ENCODE data around the gene CLPSL1.

Gene CLPSL1

DNA sequence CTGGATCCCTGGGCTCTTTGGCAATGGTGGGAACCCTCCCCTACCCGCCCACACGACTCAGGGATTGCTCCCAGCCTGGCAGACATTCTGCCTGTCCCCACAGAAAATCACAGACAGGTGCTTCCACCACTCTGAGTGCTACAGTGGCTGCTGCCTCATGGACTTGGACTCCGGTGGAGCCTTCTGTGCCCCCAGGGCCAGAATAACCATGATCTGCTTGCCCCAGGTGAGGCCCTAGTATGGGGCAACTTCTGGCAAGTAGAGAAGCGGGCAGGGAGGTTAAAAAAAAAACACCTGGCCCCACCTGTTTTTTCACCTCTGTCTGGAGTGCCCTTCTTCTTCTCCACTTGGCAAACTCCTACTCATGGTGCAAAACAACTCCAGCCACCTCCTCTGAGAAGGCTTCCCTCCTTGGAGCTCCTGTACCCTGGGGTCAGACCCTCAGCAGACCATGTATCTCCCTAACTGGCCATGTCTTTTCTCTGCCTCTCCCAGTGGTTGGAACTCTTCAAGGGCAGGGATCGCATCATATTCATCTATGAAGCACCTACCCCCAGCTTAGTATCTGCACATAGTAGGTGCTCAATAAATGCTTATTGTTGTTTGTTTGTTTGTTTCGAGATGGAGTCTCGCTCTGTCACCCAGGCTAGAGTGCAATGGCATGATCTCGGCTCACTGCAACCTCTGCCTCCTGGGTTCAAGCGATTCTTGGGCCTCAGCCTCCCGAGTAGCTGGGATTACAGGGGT, 3.3 kb upstream of the CLPSL1 start:
- no peak for DNase-seq (ENCODE audit: low read depth, low spot score)
- no peak overlapping the region for H3K4me3 ChIP-seq (ENCODE audit: low read depth, low read length)
- TF ChIP-seq, protein P1, sequence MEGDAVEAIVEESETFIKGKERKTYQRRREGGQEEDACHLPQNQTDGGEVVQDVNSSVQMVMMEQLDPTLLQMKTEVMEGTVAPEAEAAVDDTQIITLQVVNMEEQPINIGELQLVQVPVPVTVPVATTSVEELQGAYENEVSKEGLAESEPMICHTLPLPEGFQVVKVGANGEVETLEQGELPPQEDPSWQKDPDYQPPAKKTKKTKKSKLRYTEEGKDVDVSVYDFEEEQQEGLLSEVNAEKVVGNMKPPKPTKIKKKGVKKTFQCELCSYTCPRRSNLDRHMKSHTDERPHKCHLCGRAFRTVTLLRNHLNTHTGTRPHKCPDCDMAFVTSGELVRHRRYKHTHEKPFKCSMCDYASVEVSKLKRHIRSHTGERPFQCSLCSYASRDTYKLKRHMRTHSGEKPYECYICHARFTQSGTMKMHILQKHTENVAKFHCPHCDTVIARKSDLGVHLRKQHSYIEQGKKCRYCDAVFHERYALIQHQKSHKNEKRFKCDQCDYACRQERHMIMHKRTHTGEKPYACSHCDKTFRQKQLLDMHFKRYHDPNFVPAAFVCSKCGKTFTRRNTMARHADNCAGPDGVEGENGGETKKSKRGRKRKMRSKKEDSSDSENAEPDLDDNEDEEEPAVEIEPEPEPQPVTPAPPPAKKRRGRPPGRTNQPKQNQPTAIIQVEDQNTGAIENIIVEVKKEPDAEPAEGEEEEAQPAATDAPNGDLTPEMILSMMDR (IDR thresholded peaks at IDR 0.05; ENCODE audit: insufficient read depth, low read length, missing control alignments) = no peak
- ChIA-PET CTCF (no interaction called here), POLR2A (no interaction called here)

DNA sequence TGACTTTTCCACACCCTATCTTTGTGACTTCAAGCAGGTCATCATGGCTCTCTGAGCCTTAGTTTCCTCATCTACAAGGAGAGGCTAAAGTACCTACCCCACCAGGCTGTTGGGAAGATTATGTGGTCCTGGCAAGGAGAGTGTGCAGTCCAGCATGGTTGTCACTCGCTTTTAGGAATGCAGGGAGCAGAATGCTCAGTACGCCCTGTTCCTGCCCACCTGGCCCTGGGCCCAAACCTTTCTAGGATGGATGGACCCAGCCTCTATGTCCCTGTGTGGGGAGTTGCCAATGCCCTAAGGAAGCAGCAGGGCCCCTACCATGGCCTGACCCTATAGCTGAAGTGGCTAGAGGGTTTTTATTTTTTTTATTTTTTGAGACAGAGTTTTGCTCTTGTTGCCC, 2.4 kb upstream of the CLPSL1 start:
- TF ChIP-seq, protein P1 (IDR thresholded peaks at IDR 0.05; ENCODE audit: insufficient read depth, low read length, missing control alignments) = no peak
- ChIA-PET CTCF (no interaction called here), POLR2A (no interaction called here)
- no peak overlapping the region for H3K4me3 ChIP-seq (ENCODE audit: low read depth, low read length)
- DNase-seq (ENCODE audit: low read depth, low spot score) = no peak

DNA sequence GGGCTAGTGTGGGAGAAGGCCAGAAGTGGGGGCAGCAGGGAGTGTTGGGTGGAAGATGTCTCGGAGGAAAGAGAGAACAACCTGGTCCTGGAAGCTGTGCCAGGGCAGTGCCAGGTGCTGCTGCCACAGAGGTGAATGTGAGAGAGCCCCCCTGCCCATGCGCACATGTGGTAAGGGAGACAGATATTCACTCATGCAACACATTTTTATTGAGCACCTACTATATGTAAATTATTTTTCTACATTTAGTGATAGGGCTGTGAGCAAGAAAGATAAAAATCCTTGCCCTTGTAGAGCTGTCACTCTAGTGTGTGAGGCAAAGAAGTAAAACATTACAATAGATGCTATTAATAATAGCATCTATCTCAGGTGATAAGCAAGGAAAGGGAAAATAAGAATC, 471 bp downstream of the CLPSL1 start:
- DNase-seq (ENCODE audit: low read depth, low spot score) = no peak
- no peak overlapping the region for H3K4me3 ChIP-seq (ENCODE audit: low read depth, low read length)
- TF ChIP-seq, protein P1 (IDR thresholded peaks at IDR 0.05; ENCODE audit: insufficient read depth, low read length, missing control alignments) = no peak
- ChIA-PET POLR2A (no interaction called here), CTCF (no interaction called here)

DNA sequence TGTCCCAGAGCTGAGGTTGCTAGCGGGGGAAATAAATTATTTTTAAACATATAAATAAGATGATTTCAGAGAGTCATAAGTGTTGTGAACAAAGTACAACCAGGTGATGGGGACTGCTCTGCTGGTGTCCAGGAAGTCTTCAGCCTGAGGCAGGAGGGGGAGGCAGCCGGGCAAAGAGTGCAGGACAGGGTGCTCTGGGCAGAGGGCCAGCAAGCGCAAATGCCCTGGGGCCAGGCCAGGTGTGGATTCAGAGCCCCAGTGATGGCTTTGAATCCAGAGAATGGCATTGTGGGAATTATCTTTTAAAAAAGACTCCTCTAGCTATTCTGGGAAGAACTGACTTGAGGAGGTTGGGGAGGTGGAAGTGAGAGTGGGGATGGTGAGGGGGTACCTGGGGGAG, 1.6 kb downstream of the CLPSL1 start:
- TF ChIP-seq, protein P1 (IDR thresholded peaks at IDR 0.05; ENCODE audit: insufficient read depth, low read length, missing control alignments) = no peak
- POLR2A ChIA-PET = no interaction called here
- no peak for DNase-seq (ENCODE audit: low read depth, low spot score)
- no peak overlapping the region for H3K4me3 ChIP-seq (ENCODE audit: low read depth, low read length)
- CTCF ChIA-PET = no interaction called here

DNA sequence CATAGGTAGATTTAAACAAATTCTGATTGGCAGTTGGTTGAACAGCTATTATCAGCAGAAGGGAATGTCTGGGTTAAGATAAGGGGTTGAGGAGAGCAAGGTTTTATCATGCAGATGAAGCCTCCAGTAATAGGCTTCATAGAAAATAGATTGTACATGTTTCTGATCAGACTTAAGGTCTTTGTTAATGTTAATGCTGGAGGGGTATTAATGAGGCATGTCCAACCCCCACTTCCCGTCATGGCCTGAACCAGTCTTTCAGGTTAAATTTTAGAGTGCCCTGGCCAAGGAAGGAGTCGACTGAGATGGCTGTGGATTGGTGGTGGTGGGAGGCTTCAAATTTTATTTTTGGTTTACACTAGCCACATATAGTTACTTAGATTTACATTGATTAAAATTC, 3.4 kb downstream of the CLPSL1 start:
- ChIA-PET CTCF (interaction anchor here (1.0 kb wide), 1 partner anchor 46 kb away, joined by 3 read pairs; no protein-coding TSS in a partner anchor), POLR2A (no interaction called here)
- TF ChIP-seq, protein P1 (IDR thresholded peaks at IDR 0.05; ENCODE audit: insufficient read depth, low read length, missing control alignments) = no peak
- no peak overlapping the region for H3K4me3 ChIP-seq (ENCODE audit: low read depth, low read length)
- no peak for DNase-seq (ENCODE audit: low read depth, low spot score)

DNA sequence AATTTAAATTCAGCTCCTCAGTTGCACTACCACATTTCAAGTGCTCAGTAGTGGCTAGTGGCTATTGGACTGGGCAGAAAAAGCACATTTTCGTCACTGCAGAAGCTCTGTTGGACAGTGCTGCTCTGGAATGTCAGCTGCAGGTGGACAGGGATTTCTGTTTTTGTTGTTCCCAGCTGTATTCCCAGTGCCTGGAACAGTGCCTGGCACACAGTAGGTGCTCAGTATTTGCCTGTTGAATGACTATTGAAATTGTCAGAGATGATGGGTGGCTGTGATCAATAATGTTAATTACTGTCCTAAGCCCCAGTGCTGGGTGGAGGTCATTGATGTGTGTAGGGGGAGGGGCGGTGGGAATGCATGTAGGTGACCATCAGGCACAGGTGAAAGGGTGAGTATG, 5.5 kb downstream of the CLPSL1 start:
- no peak for DNase-seq (ENCODE audit: low read depth, low spot score)
- POLR2A ChIA-PET = no interaction called here
- CTCF ChIA-PET = interaction anchor here (0.6 to 4.4 kb wide), 3 partner anchors 11 to 263 kb away, joined by 3 to 33 read pairs (median 3); partner anchors contain the start of gene CLPS
- TF ChIP-seq, protein P1 (IDR thresholded peaks at IDR 0.05; ENCODE audit: insufficient read depth, low read length, missing control alignments) = no peak
- no peak overlapping the region for H3K4me3 ChIP-seq (ENCODE audit: low read depth, low read length)

Data from AG04449 (cell line).